Smooth muscle cell (in vitro differentiated cells): ENCODE measurements around the gene ESD. TPM values are rescaled to one million over a fixed set of nuclear protein-coding genes. Genes with fewer than 3 reads are reported as not detected.

ENCODE experiments used
- DNase-seq: peaks from one replicate; lab custom pipeline; 2025; ENCODE audit not compliant: unreplicated experiment; lab: John Stamatoyannopoulos, UW
- H2AFZ ChIP-seq: fragments of 200-600 bp; sonication (generic); 2 replicates; pipeline ENCODE4 v1.6.0; 2016; ENCODE audit warnings: antibody characterized with exemption, low read depth, mild to moderate bottlenecking
- H3F3A ChIP-seq: fragments of 200-600 bp; sonication (generic); 2 replicates; pipeline ENCODE4 v1.6.0; 2017; ENCODE audit warnings: antibody characterized with exemption, low read depth
- H3K27ac ChIP-seq: fragments of 200-600 bp; sonication (generic); 2 replicates; pipeline ENCODE4 v1.5.1; 2016; ENCODE audit warnings: low read depth, mild to moderate bottlenecking
- H3K27me3 ChIP-seq: fragments of 200-600 bp; sonication (generic); 2 replicates; pipeline ENCODE4 v1.6.1; 2016; ENCODE audit warnings: low read depth, mild to moderate bottlenecking
- H3K36me3 ChIP-seq: fragments of 200-600 bp; sonication (generic); 2 replicates; pipeline ENCODE4 v1.5.1; 2016; ENCODE audit warnings: low read depth
- H3K4me1 ChIP-seq: fragments of 200-600 bp; sonication (generic); 2 replicates; pipeline ENCODE4 v1.5.1; 2016; ENCODE audit warnings: low read depth
- H3K4me2 ChIP-seq: fragments of 200-600 bp; sonication (generic); 2 replicates; pipeline ENCODE4 v1.6.0; 2016; ENCODE audit warnings: mild to moderate bottlenecking
- H3K4me3 ChIP-seq: fragments of 200-600 bp; sonication (generic); 2 replicates; pipeline ENCODE4 v1.5.1; 2016; ENCODE audit warnings: mild to moderate bottlenecking
- H3K79me2 ChIP-seq: fragments of 200-600 bp; sonication (generic); 2 replicates; pipeline ENCODE4 v1.6.0; 2016; ENCODE audit warnings: low read depth, mild to moderate bottlenecking
- H3K9ac ChIP-seq: fragments of 200-600 bp; sonication (generic); 2 replicates; pipeline ENCODE4 v1.6.0; 2016; ENCODE audit warnings: low read depth
- H3K9me3 ChIP-seq: fragments of 200-600 bp; sonication (generic); replicated peaks from 2 replicates; pipeline ENCODE4 v1.5.1; 2016; ENCODE audit warnings: low read depth
- H4K20me1 ChIP-seq: fragments of 200-600 bp; sonication (generic); 2 replicates; pipeline ENCODE4 v1.6.0; 2016; ENCODE audit warnings: low read depth
- WGBS: methylation state at CpG from one replicate; pipeline ENCODE4 v1.1.7; 2016; ENCODE audit warnings: low lambda C conversion rate; 5-methylcytosine and 5-hydroxymethylcytosine counted together
- polyA plus RNA-seq: library from polyadenylated mRNA; unstranded; fragments of >200 nt; fragmentation: Nextera tagmentation; extraction: Ambion mirVana; gene quantifications from 2 replicates; pipeline ENCODE4 v1.2.1, GENCODE V29; 2016
- total RNA-seq: library from RNA; depleted of rRNA; stranded (reverse); fragments of >200 nt; gene quantifications from 2 replicates; pipeline ENCODE4 v1.2.3, GENCODE V29; 2014
- TF ChIP-seq, protein P1 (sequence below): fragments of 200-600 bp; sonication (generic); IDR thresholded peaks from 2 replicates; pipeline ENCODE4 v1.5.1; 2017; ENCODE audit warnings: borderline replicate concordance, mild to moderate bottlenecking, antibody characterized with exemption; ENCODE audit not compliant: insufficient read depth, poor library complexity, severe bottlenecking

Gene ESD
- total and polyA plus RNA-seq, 2 experiments from 2014 or later, result 133 to 142 TPM

DNA sequence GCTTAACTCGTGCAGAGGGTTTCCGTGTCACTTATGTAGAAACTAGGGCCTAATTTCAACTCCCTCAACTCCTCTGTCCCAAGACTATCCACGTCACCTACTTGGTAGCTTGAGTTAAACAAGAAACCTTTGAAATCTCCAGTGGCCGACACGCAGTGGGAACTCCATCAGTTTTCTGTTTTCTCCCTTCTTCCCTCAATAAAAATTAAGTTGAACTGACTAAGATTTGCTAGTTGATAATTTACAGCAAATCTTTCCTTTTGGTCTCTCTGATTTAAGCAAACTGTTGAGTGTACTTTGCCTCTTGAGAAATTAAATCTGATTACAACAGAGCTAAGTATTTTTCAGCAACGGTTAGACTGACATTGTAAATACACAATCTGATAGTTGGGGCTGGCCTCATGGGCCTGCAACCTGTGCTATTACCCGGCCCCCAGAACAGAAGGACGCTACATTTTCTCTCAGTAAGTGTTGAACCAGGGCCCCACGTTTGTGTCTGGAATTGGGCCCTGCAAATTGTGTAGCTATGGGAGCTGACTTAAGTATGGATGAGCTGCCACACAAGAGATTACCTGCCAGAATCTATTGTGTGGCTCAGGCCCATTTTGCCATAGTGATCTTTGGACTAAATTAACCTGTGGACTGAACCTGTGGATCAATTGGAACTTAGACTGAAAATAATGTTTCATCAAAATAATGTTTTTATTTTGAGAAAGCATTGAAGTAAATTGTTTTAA is 708 bp upstream of the ESD start:
- Histone ChIP-seq H3K27me3 (no peaks in the 10 kb centered on the region), H3K27ac (peak overlapping the region; percentile 73), H4K20me1 (no peaks in the 10 kb centered on the region), H3K4me3 (peak overlapping the region; percentile 88), H2AFZ (peak overlapping the region; percentile 99), H3K4me2 (peak overlapping the region; percentile 97), H3K4me1 (peaks cover 25% of the 10 kb centered on the region), H3K9ac (peak overlapping the region; percentile 85), H3K36me3 (no peaks in the 10 kb centered on the region), H3K79me2 (peaks cover 33% of the 10 kb centered on the region), H3F3A (no peaks in the 10 kb centered on the region), H3K9me3 (no peaks in the 10 kb centered on the region)
- TF ChIP-seq, protein P1, sequence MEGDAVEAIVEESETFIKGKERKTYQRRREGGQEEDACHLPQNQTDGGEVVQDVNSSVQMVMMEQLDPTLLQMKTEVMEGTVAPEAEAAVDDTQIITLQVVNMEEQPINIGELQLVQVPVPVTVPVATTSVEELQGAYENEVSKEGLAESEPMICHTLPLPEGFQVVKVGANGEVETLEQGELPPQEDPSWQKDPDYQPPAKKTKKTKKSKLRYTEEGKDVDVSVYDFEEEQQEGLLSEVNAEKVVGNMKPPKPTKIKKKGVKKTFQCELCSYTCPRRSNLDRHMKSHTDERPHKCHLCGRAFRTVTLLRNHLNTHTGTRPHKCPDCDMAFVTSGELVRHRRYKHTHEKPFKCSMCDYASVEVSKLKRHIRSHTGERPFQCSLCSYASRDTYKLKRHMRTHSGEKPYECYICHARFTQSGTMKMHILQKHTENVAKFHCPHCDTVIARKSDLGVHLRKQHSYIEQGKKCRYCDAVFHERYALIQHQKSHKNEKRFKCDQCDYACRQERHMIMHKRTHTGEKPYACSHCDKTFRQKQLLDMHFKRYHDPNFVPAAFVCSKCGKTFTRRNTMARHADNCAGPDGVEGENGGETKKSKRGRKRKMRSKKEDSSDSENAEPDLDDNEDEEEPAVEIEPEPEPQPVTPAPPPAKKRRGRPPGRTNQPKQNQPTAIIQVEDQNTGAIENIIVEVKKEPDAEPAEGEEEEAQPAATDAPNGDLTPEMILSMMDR, result no peak
- no peak for DNase-seq
- 67% methylated on average over 9 of the region's 9 CpGs for WGBS

DNA sequence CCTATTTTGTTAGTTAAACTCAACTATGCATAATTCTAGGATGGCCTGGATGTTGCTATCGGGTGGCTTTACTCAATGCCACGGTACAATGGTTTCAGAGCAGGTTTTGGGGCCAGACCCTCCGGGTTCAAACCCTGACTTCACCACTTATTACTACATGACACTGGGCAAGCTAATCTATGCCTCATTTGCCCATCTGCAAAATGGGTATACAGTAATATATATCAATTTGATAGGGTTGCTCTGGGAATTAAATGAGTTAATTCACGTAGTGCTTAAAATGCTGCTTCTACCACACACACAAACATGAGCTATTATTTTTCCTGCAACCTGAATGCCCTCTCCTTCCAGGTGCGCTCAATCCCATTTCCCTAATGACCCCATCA is 839 bp downstream of the ESD start:
- Histone ChIP-seq H3K4me1 (peaks cover 25% of the 10 kb centered on the region), H3K36me3 (no peaks in the 10 kb centered on the region), H3K79me2 (peaks cover 33% of the 10 kb centered on the region), H3K4me3 (peak overlapping the region; percentile 88), H3K9ac (peak overlapping the region; percentile 85), H3K9me3 (no peaks in the 10 kb centered on the region), H3K27ac (peak overlapping the region; percentile 73), H2AFZ (peak overlapping the region; percentile 99), H3K4me2 (peak overlapping the region; percentile 97), H4K20me1 (no peaks in the 10 kb centered on the region), H3F3A (no peaks in the 10 kb centered on the region), H3K27me3 (no peaks in the 10 kb centered on the region)
- TF ChIP-seq, protein P1, result no peak
- WGBS, result 74% methylated on average over 5 of the region's 5 CpGs
- DNase-seq, result no peak

DNA sequence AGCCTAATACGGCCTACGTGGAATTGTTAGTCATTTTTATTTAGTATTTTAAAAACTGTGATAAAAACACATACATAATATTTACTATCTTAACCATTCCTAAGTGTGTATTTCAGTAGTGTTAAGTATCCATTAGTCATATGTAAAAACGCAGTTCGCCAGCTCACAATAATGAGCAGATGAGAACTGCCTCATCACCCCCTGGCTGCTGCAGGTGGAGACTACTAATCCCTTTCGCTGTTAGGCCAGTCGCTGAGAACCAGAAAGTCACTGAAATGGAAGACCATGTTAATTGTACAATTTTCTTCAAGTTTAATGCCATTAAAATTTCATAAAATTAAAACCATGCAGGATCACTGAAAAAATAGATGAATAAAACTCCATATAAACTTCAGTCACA is 1.6 kb downstream of the ESD start:
- Histone ChIP-seq H3K9ac (no peak overlapping the region), H2AFZ (no peak overlapping the region), H4K20me1 (no peaks in the 10 kb centered on the region), H3F3A (no peaks in the 10 kb centered on the region), H3K27ac (no peak overlapping the region), H3K4me3 (no peak overlapping the region), H3K79me2 (peaks cover 33% of the 10 kb centered on the region), H3K4me1 (peaks cover 25% of the 10 kb centered on the region), H3K27me3 (no peaks in the 10 kb centered on the region), H3K9me3 (no peaks in the 10 kb centered on the region), H3K36me3 (no peaks in the 10 kb centered on the region), H3K4me2 (peak overlapping the region; percentile 97)
- no peak for DNase-seq
- TF ChIP-seq, protein P1, result no peak
- 78% methylated on average over 6 of the region's 6 CpGs for WGBS

DNA sequence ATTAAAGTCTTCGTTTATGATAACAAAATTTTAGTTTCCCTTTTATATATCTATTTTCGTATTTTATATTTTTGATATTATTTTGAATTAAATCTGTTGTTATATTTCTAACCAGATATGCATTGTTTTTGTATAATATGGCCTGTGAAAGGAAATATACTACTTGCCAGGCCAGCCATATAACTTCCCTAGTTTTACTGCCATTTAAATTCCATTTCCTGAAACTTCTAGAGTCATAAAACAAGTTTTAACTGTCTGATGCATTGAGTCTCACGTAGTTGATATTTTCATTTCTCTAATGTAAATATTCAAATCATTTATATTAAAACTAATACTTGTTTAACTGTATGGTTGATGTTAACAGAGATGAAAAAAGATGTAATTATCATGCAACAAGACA is 13.5 kb downstream of the ESD start:
- Histone ChIP-seq H3K4me2 (no peak overlapping the region), H3K4me1 (no peaks in the 10 kb centered on the region), H2AFZ (no peak overlapping the region), H3K9me3 (no peaks in the 10 kb centered on the region), H4K20me1 (peaks cover 11% of the 10 kb centered on the region), H3K36me3 (peaks cover 62% of the 10 kb centered on the region), H3F3A (no peaks in the 10 kb centered on the region), H3K4me3 (no peak overlapping the region), H3K27ac (no peak overlapping the region), H3K27me3 (no peaks in the 10 kb centered on the region), H3K9ac (no peak overlapping the region), H3K79me2 (no peaks in the 10 kb centered on the region)
- DNase-seq, result no peak
- TF ChIP-seq, protein P1, result no peak
- WGBS, result 95% methylated on average over 3 of the region's 3 CpGs
